GM12875 (cell line): ENCODE data around the gene PDE6B.
"Not testable (repeated sequence)": the region's sequence is repeated elsewhere in the genome, so short reads cannot be mapped to it uniquely, and the experiment has no call there.

Experiments used
- H3K4me3 ChIP-seq: one replicate; pipeline ENCODE4 v1.5.1; 2011; ENCODE audit warnings: low read depth, low read length, control low read depth
- CTCF ChIP-seq: IDR thresholded peaks from 2 replicates; pipeline ENCODE4 v1.5.1; 2011; ENCODE audit warnings: low read depth, mild to moderate bottlenecking, control low read depth, inconsistent platforms, low read length, moderate library complexity, borderline replicate concordance; ENCODE audit not compliant: insufficient read depth

PDE6B gene

DNA sequence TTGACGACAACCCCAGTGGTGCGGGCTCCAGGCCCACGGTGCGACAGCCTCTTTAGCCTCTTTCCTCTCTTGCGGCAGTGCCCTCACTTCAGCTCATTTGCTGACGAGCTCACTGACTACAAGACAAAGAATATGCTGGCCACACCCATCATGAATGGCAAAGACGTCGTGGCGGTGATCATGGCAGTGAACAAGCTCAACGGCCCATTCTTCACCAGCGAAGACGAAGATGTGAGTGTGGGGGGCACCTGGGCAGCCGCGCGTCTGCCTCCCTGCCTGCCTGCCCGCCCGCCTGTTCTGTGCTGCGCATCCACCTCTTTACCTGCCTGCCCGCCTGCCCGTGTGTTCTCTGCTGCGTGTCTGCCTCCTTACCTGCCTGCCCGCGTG lies 9.2 kb downstream of the PDE6B start:
- H3K4me3 ChIP-seq, result no peak overlapping the region
- no peak for TF ChIP-seq CTCF

- not testable (repeated sequence) for H3K4me3 ChIP-seq
Measured at GRCh38 chr4:635066-635835, 9.9 kb downstream of the PDE6B start.

GRCh38 chr4:635851-636627 lies 10.7 kb downstream of the PDE6B start:
- TF ChIP-seq CTCF, result no peak
- H3K4me3 ChIP-seq, result no peak overlapping the region

- TF ChIP-seq CTCF, result no peak
- no peak overlapping the region for H3K4me3 ChIP-seq
Measured at GRCh38 chr4:636628-637159, 11.3 kb downstream of the PDE6B start.

DNA sequence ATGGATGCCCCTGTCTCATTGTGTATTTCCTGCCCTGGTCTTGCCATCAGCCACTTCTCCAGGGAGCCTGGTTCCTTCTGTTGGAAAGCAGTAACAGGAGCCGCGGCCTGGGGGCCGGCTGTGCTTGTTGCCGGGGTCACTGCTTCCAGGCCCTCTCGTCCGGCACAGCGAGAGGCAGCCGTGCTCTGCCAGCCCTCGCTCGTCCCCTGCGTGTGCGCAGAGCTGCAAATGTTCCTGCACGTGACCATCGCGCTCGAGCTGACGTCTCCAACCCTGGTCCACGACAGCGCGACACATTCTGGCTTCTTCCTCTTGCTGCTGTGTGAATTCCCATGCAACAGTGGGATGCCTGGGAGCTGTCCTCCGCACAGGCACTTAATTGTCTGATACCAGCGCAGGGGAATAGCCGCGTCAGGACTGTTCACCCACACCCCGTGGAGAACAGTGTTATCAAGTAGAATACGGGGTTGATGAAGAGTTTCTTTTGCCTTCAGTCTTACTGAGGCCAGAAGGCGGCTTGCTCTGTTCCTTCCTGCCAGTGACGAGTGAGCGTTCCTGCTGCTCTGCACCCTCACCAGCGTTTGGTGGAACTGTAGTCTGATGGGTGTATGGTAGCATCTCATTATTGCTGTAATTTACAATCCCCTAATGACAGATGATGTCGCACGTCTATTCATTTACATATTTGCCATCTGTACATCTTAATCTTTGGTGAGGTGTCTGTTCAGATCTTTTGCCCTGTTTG lies 12.3 kb downstream of the PDE6B start:
- no peak overlapping the region for H3K4me3 ChIP-seq
- TF ChIP-seq CTCF, result no peak

- not testable (repeated sequence) for H3K4me3 ChIP-seq
Measured at GRCh38 chr4:642366-642765, 17.0 kb downstream of the PDE6B start.

DNA sequence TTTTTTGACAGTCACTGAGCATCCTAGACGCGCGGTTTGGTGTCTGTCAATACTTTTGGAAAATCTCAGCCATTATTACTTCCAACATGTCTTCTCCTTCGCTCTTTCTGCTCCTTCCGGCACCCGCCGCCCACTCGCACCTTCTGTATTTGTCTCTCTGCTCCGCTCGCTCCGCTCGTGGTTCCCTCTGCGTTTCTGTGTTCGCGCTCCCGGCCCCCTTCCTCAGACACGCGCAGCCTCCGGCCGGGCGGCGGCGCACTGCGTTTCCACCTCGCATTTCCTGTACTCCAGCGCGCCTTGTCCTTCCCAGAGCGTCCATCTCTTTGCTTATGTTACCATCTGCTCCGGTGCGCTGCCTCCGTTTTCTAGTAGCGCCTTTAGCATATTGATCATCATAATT lies 21.1 kb downstream of the PDE6B start:
- no peak overlapping the region for H3K4me3 ChIP-seq
- no peak for TF ChIP-seq CTCF

DNA sequence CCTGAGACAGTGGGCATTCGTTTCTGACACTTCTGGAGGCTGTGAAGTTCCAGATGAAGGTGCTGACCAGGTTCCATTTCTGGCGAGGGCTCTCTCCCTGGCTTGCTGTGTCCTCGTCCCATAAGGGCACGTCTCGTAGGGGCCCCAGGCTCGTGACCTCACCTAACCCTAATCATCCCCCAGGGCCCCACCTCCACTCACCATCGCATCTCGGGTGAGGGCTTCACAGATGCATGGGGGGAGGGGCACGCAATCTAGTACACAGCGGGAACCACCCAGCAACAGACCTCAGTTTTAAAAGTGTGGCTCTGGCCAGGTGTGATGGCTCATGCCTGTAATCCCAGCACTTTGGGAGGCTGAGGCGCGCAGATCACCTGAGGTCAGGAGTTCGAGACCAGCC lies 22.1 kb downstream of the PDE6B start:
- no peak for TF ChIP-seq CTCF
- no peak overlapping the region for H3K4me3 ChIP-seq
